Hematopoietic multipotent progenitor cell (in vitro differentiated cells): ENCODE data around the gene NPFFR1. TPM values are rescaled to one million over a fixed set of nuclear protein-coding genes. Genes with fewer than 3 reads are reported as not detected.

Experiments used
- DNase-seq, 3 donors: peaks; one replicate each; pipeline ENCODE4 v3.0.0-alpha.2; 2011 to 2015; ENCODE audit warnings: low read depth in 2 of 3, low spot score in 2 of 3
- total RNA-seq: library from RNA; depleted of rRNA; stranded (reverse); fragments of >200 nt; gene quantifications from one replicate; pipeline ENCODE4 v1.2.3, GENCODE V29; 2012

NPFFR1 gene, protein sequence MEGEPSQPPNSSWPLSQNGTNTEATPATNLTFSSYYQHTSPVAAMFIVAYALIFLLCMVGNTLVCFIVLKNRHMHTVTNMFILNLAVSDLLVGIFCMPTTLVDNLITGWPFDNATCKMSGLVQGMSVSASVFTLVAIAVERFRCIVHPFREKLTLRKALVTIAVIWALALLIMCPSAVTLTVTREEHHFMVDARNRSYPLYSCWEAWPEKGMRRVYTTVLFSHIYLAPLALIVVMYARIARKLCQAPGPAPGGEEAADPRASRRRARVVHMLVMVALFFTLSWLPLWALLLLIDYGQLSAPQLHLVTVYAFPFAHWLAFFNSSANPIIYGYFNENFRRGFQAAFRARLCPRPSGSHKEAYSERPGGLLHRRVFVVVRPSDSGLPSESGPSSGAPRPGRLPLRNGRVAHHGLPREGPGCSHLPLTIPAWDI
- total RNA-seq = under 0.01 TPM

GRCh38 chr10:70283445-70284399 lies at the start of gene NPFFR1:
Gene NPFFR1, minus strand, starts transcription at chr10:70284004. Its CDS starts 328 bp downstream, at chr10:70283676.
- DNase-seq = peak in 2 of 3 donors; percentile 27 to 33

DNA sequence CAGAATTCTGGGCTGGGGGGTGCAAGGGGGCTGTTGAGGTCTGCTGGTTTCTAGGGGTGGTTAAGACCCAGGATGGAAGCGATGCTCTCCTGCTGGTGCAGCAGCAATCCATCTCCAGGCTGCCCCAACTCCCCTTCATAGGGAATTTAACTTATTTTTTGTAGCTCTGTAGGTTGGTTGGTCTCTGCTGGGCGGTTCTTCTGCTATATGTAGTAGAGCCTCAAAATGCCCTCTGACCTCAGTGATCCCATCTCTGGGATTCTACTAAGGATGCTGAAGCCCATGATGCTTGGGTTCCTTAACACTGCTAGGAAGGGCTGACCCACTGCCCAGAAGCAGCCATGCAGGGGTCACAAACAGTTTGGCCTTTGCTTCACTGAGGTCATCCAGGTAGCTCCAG lies 49.5 kb upstream of the NPFFR1 start:
- no peak for DNase-seq

- peak in 2 of 3 donors; percentile 88 to 96 for DNase-seq
Measured at GRCh38 chr10:70331486-70332268, 47.9 kb upstream of the NPFFR1 start.

DNA sequence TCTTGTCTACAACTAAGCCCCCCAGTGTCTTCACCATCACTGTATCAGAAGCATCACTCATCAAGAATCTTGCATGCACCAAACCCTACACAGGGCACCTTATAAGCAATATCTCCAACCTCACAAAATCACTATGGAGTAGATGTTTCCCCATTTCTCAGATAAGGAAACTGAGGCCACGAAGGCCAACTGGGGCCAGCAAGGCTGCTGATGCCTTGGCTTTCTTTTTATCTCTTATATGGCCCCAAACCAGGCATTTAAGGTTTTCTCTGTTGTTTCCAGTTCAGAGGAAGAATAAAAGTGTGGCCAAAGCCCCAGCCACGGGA lies 47.3 kb upstream of the NPFFR1 start:
- no peak for DNase-seq

DNA sequence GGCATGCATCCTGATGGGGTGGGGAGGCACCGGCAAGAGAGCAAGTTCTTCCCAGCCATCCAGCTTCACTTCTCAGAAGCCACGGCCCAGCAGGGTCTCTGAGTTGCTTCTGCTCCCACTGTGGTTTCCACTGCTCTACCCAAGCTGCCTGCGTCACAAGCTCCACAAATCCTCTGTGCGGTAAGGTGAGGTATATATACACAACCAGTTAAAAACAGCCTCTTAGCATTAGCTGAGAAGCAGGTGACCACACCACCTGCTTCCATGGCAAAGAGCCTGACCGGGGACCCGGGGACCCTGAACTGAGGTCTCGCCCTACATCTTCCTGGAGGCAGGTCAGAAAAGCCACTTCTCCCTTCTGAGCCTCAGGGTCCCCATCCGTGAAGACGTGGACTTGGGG lies 46.9 kb upstream of the NPFFR1 start:
- no peak for DNase-seq

DNA sequence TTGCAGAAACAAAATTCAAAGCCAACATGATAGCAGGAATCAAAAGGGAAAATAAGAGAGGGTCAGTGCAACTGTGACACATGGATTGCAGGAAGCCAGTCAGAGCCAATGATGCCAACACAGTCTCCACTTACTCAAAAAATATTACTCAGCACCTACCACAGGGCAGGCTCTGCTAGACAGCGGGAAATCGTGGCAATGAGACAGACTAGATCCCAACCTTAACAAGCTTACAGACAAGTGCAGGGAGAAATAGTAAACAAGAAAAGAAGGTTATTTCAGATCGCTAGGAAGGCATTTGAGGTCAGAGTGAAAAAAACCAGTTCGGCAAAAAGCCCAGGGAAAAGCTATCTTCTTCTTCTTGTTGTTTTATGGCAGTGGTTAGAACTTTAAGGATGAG lies 45.2 kb upstream of the NPFFR1 start:
- DNase-seq = no peak

GRCh38 chr10:70328018-70328417 lies 44.2 kb upstream of the NPFFR1 start:
- DNase-seq = no peak

DNA sequence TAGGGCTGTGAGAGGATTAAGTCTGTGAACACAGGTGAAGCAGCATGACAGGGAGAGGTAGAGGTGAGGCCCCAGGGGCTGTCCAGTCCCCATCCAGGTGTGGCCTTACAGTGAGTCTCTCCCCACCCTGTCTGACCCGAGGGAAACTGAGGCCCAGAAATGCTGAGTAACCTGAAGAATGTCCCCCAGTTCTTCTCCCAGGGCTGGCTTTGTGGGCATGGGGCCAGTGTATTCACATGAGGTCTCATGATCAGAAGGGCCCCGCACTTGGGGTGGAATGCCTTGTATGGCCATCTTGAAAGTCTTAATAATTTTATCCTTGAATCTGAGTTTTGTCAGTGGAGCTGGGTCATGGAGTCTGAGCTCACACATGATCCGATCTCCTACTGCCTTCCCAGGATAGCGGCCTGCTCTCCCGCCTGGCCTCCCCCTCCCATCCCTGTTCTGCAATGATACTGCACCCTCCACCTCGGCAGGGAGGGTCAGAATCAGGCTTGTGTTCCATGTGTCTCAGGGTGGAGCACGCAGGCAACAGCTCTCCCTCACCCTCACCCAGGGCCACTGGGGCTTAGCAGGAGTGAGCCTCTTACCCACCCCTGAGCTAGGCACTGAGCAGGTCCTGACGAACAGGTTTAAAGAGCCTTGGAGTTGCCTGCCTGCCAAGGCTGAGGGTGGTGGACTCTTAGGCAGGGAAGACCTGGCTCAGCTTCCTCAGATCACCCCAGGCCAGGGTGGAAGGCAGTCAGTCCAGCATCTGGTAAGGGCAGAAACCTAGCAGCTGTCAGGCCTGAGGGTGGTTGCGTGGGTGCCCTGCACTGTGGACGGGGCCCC lies 41.4 kb upstream of the NPFFR1 start:
- DNase-seq = no peak

- DNase-seq = peak in 2 of 3 donors; percentile 37 to 69
Measured at GRCh38 chr10:70324339-70324861, 40.6 kb upstream of the NPFFR1 start.

GRCh38 chr10:70323697-70324338 lies 40.0 kb upstream of the NPFFR1 start:
- DNase-seq = peak in 1 of 3 donors; percentile 14

DNA sequence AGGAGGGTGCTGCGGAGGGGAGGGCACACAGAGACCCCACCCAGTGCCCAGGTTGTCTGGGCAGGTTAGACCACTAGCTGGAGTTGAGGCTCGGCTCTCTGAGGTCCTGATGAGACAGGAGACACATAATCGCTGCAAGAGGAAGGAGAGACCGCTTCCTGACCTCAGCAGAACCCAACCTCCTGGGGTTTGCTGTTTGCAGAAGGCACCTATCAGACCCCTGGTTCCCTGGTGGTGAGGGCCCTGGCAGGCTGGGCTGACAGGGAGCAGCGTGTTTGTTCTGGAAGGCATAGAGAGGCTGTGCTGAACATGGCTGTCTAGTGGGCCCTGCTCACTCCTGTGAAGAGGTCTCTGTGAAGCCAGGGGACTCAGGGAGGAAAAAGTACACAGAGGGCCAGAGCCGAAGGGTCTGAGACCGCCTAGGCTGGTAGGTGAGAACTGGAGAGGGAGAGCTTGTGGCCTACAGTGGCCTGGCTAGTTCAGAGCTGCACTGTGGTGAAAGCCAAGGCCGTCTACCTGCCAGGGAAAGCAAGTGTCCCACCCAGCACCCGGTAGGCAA lies 39.4 kb upstream of the NPFFR1 start:
- peak in 2 of 3 donors; percentile 9 to 31 for DNase-seq

DNA sequence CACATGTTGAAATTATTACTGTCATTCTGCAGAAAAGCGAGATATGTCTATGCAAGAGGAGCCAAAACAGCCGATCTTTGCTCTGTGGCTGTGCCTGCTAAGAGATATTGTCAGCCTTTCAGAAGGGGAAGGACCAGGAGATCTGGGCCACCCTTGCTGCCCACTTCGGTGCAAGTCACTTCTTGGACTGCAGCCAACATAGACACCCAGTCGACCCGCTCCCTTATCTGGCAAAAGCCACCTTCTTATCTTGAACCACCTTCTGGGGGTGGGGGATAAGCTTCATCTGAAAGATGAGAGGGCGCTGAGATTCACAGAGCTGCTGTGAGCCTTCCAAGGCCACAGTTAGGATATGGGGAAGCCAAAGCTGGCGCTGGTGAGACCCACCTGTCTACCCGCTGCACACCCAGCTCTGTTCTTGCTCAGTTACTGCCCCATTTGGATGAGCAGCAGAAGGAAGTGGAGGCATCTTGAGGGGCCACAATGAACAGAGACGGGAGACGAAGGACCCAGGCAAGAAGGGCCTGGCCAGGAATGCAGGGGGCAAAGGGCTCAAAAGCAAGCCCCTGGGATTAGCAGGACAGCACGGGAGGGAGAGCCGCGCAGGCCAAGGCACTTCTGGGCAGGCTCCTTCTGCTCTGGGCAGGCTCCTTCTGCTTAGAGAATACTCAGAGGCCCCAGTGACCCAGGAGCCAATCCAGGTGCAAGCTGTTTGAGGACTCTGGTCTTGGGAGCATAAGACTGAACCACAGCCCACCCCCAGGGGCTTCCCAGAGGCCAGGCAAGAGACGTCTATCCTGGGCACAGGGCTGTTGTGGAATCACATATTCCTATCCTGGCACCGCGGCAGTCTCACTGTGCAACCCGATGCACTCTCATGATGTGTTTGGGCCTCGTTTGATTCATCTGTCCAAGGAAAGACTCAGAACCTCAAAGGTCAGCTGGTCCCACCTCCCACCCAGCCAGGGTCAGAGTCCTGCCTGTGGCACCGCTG lies 38.4 kb upstream of the NPFFR1 start:
- DNase-seq = peak in 2 of 3 donors; percentile 57 to 72

DNA sequence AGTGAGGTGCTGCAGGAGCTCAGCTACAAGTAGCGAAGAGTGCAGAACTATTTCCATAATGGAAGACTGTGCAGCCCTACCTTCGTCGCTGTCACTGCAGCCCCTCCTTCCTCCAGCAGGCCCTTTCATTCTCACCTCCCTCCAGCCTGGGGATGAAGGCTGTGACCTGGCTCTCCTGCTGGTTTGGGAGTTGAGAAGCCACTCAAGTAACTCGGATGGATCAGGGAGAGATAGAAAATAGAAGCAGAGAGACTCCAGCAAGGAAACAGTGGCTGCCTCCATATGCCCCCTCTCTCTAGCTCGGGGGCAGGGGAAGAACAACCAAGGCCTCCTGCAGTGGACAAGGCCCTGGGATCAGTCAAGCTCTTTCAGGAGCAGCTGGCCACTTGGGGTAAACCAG lies 37.4 kb upstream of the NPFFR1 start:
- DNase-seq = no peak

- DNase-seq = no peak
Measured at GRCh38 chr10:70320751-70321150, 36.9 kb upstream of the NPFFR1 start.

DNA sequence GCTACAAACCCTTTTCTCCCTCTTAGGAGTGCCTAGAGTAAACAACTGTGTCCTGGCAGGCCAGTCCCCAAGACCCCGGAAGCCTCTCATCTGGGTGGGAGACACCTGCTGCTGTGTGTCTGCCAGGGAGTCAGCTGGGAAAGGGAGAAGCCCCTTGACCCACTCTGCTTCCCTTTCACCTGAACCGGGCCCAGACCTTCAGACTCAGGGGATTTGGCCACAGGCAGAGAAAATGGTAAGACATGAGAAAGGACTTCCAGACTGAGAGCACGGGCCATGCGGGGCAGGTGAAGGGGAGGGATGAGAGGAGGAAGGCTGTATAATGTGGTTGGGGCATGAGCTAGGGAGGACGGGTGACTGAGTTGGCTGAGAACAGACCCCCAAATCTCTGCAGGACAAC lies 36.0 kb upstream of the NPFFR1 start:
- DNase-seq = no peak

DNA sequence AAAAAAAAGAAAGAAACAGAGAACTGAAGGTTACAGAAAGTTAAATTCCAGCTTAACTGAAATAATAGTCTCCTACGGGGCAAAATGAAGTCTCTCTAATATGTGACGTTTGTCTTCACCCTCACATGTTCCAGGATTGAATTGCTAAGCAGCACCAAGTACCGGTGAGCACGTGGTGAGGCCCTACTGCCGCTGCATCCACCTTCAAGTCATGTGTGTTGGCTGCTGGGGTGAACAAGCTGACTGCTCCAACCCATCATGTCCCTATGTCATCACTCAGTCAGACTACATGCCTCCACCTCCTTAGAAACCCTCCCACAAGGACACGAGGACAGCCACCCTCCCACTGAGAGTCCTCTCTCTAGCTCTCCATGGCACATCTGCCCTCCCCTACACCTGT lies 35.4 kb upstream of the NPFFR1 start:
- DNase-seq = no peak

- no peak for DNase-seq
Measured at GRCh38 chr10:70317943-70318318, 34.1 kb upstream of the NPFFR1 start.
